Trophoblast cell (in vitro differentiated cells and primary cell): Measurements from ENCODE around the gene HOXA6.

ENCODE experiments used
- DNase-seq, 2 donors: peaks; one replicate each; pipeline ENCODE4 v3.0.0-alpha.2; 2016
- H2AFZ ChIP-seq: 2 replicates; pipeline ENCODE4 v1.6.1; 2013; ENCODE audit warnings: low read length, moderate library complexity, mild to moderate bottlenecking; ENCODE audit not compliant: insufficient read depth, poor library complexity
- H2AK5ac ChIP-seq: 2 replicates; pipeline ENCODE4 v1.6.1; 2013; ENCODE audit warnings: mild to moderate bottlenecking, low read length
- H2BK120ac ChIP-seq: 2 replicates; pipeline ENCODE4 v1.6.1; 2013; ENCODE audit warnings: low read length, mild to moderate bottlenecking, moderate library complexity; ENCODE audit not compliant: insufficient read depth, poor library complexity
- H2BK12ac ChIP-seq: 2 replicates; pipeline ENCODE4 v1.6.1; 2013; ENCODE audit warnings: mild to moderate bottlenecking, low read length, moderate library complexity
- H2BK5ac ChIP-seq: 2 replicates; pipeline ENCODE4 v1.6.1; 2013; ENCODE audit warnings: low read length, low read depth, moderate library complexity, mild to moderate bottlenecking; ENCODE audit not compliant: poor library complexity
- H3K14ac ChIP-seq: 2 replicates; pipeline ENCODE4 v1.6.1; 2013; ENCODE audit warnings: mild to moderate bottlenecking, low read length
- H3K18ac ChIP-seq: 2 replicates; pipeline ENCODE4 v1.6.1; 2013; ENCODE audit warnings: mild to moderate bottlenecking, low read length
- H3K23ac ChIP-seq: 2 replicates; pipeline ENCODE4 v1.6.1; 2013; ENCODE audit warnings: low read length
- H3K27ac ChIP-seq: 2 replicates; pipeline ENCODE4 v1.5.1; 2013; ENCODE audit warnings: low read depth, mild to moderate bottlenecking, inconsistent platforms, low read length, moderate library complexity
- H3K27me3 ChIP-seq: 2 replicates; pipeline ENCODE4 v1.6.1; 2013; ENCODE audit warnings: inconsistent platforms, mild to moderate bottlenecking, low read length, moderate library complexity; ENCODE audit not compliant: insufficient read depth
- H3K36me3 ChIP-seq, 2 experiments: 1 replicate in 1 of 2; 2 replicates in 1 of 2; pipeline ENCODE4 v1.6.1; 2013; ENCODE audit warnings: low read length in 2 of 2, mild to moderate bottlenecking in 2 of 2, moderate library complexity in 1 of 2; ENCODE audit not compliant: insufficient read depth in 2 of 2, control insufficient read depth in 1 of 2
- H3K4ac ChIP-seq: 2 replicates; pipeline ENCODE4 v1.6.1; 2013; ENCODE audit warnings: low read depth, mild to moderate bottlenecking, low read length, moderate library complexity
- H3K4me1 ChIP-seq, 2 experiments: 1 replicate in 1 of 2; 2 replicates in 1 of 2; pipeline ENCODE4 v1.6.1; 2013; ENCODE audit warnings: low read length in 2 of 2, mild to moderate bottlenecking in 2 of 2, moderate library complexity in 1 of 2; ENCODE audit not compliant: insufficient read depth in 2 of 2, control insufficient read depth in 1 of 2
- H3K4me2 ChIP-seq: 2 replicates; pipeline ENCODE4 v1.6.1; 2013; ENCODE audit warnings: inconsistent platforms, mild to moderate bottlenecking, low read length, moderate library complexity
- H3K4me3 ChIP-seq: 2 replicates; pipeline ENCODE4 v1.5.1; 2013; ENCODE audit warnings: mild to moderate bottlenecking, low read depth, low read length, inconsistent platforms
- H3K79me1 ChIP-seq: one replicate; pipeline ENCODE4 v1.6.1; 2013; ENCODE audit warnings: low read length
- H3K79me2 ChIP-seq: 2 replicates; pipeline ENCODE4 v1.6.1; 2013; ENCODE audit warnings: low read length, mild to moderate bottlenecking; ENCODE audit not compliant: control insufficient read depth, insufficient read depth, poor library complexity
- H3K9ac ChIP-seq: 2 replicates; pipeline ENCODE4 v1.6.1; 2013; ENCODE audit warnings: mild to moderate bottlenecking, low read length
- H3K9me3 ChIP-seq: 2 replicates; pipeline ENCODE4 v1.6.1; 2013; ENCODE audit warnings: low read depth, mild to moderate bottlenecking, control low read depth, inconsistent platforms, low read length; ENCODE audit not compliant: insufficient read depth
- H4K12ac ChIP-seq: 2 replicates; pipeline ENCODE4 v1.6.1; 2013; ENCODE audit warnings: low read depth, mild to moderate bottlenecking, low read length, moderate library complexity
- H4K8ac ChIP-seq: 2 replicates; pipeline ENCODE4 v1.6.1; 2013; ENCODE audit warnings: low read depth, mild to moderate bottlenecking, low read length, moderate library complexity
- H4K91ac ChIP-seq: one replicate; pipeline ENCODE4 v1.6.1; 2013; ENCODE audit warnings: low read depth, mild to moderate bottlenecking, low read length, moderate library complexity
- WGBS: extraction: QIAGEN DNeasy Blood & Tissue Kit; methylation state at CpG from one replicate; pipeline ENCODE4 v1.1.7; 2013; ENCODE audit warnings: missing lambda C conversion rate; ENCODE audit not compliant: insufficient read length, insufficient coverage; ENCODE audit errors: extremely low coverage; 5-methylcytosine and 5-hydroxymethylcytosine counted together

Gene HOXA6

DNA sequence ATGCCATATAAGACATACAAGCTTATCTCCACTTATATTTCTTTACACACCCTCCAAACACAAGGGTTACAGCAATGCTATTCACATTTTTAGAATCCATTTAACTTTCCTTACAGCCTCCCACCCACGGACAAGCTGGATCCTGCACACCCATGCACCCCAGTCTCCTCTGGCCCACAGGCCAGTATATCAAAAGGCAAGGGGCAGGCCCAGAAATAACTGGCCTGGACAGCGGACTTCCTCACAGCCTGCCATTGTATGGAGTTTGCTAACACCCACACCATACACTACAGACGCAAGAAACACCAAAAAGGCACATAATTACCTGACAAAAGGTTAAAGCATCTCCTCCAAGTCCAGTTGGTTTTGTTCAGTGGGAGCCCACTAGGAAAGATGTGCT lies 29.0 kb downstream of the HOXA6 start:
- Histone ChIP-seq H2AFZ (no peak overlapping the region), H2BK12ac (no peak overlapping the region), H3K4me1 (no peaks in the 10 kb centered on the region), H3K23ac (no peak overlapping the region), H2AK5ac (no peak overlapping the region), H3K4me3 (no peak overlapping the region), H3K18ac (no peak overlapping the region), H3K9ac (no peak overlapping the region), H3K9me3 (peaks cover 5% of the 10 kb centered on the region), H4K12ac (no peak overlapping the region), H2BK5ac (no peak overlapping the region), H4K8ac (no peak overlapping the region), H3K27me3 (peaks cover 84% of the 10 kb centered on the region), H3K27ac (no peak overlapping the region), H3K79me2 (no peaks in the 10 kb centered on the region), H3K36me3 (no peaks in the 10 kb centered on the region), H3K14ac (no peak overlapping the region), H3K4me2 (no peak overlapping the region), H3K79me1 (no peaks in the 10 kb centered on the region), H4K91ac (no peak overlapping the region), H3K4ac (no peak overlapping the region), H2BK120ac (no peak overlapping the region)
- no peak for DNase-seq
- no CpG with 5 or more reads among the region's 3 CpGs for WGBS

DNA sequence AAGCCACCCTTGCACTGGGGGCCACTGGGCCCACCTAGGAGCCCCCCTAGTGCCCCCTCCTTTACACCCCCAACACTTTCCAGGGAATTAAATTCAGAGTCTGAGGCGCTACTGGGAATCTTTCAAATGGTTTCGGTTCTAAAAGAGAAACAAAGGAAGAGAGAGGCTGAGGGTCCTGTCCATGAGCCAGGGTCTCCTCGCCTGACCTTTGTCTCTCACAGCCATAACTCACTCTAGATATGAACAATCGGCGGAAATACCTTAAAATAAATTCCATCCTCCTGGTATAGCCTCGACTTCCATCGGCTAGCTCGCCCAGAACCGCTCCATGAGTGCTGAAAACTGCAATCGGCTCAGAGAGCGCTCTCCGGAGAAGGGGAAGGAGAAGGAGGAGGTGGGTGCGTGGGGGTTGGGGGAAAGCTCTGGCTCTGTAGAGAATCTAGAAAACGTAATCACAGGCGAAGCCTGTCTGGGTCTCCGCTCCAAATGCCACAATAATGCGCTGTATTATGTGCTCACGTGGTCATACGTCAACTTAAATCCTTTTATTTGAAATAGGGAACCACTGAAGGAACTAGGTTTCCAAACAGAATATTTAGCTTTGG lies 29.6 kb downstream of the HOXA6 start:
- Histone ChIP-seq H4K12ac (no peak overlapping the region), H3K36me3 (no peaks in the 10 kb centered on the region), H4K91ac (no peak overlapping the region), H3K9ac (no peak overlapping the region), H3K79me1 (no peaks in the 10 kb centered on the region), H3K14ac (no peak overlapping the region), H3K4ac (no peak overlapping the region), H3K4me2 (no peak overlapping the region), H3K23ac (no peak overlapping the region), H3K27me3 (peaks cover 84% of the 10 kb centered on the region), H2AFZ (no peak overlapping the region), H3K9me3 (peaks cover 5% of the 10 kb centered on the region), H3K79me2 (no peaks in the 10 kb centered on the region), H4K8ac (no peak overlapping the region), H2BK12ac (no peak overlapping the region), H3K4me1 (no peaks in the 10 kb centered on the region), H3K4me3 (no peak overlapping the region), H3K18ac (no peak overlapping the region), H2BK120ac (no peak overlapping the region), H2AK5ac (no peak overlapping the region), H3K27ac (no peak overlapping the region), H2BK5ac (no peak overlapping the region)
- no CpG with 5 or more reads among the region's 19 CpGs for WGBS
- DNase-seq, result no peak

DNA sequence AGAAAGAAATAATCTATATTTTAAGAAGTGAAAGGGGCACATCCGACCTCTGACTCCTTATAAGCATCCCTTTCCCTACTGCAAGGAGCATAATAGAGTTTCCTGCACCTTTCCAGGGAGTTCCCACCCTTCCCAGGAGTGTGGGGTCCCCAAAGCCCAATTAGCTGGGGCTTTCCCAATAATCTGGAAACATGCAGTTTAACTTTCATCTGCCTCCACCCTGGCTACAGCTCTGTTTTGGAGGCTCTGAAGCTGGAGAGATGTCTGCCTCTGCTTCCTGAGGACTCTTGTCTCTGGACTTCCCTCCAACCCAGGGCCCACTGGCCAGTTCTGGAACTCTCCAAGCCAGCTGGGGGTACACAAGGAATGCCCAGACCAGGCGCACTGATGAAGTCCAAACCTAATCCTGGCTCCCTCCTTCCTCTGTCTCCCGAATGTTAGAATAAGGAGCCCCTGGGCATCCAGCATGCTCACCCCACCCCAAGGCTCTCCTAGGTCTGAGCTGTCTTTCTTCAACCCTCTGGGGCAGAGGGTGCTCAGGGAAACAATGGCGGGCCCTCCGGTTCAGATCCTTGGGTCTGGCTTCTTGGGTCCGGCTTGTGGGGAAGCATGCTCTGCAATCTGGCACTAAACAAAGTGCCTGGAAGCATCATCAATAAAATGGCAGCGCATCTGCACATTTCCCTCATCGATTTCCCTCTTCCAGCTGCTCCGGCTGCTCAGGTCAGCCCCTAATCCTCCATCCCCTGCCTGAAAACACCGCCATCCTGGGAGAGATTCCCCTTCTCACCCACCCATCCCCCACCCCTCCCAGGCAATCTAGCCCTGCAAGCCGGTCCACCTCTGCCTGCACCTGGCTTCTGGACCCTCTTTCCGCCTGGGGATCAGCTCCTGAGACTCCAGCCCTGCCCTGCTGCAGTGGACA lies 30.4 kb downstream of the HOXA6 start:
- Histone ChIP-seq H2BK5ac (no peak overlapping the region), H2BK12ac (no peak overlapping the region), H2AFZ (no peak overlapping the region), H3K79me2 (no peaks in the 10 kb centered on the region), H3K14ac (no peak overlapping the region), H3K23ac (no peak overlapping the region), H3K9me3 (peaks cover 1% of the 10 kb centered on the region), H2AK5ac (no peak overlapping the region), H3K4me3 (no peak overlapping the region), H3K4me2 (no peak overlapping the region), H3K4me1 (no peaks in the 10 kb centered on the region), H3K4ac (no peak overlapping the region), H4K8ac (no peak overlapping the region), H3K9ac (no peak overlapping the region), H4K91ac (no peak overlapping the region), H4K12ac (no peak overlapping the region), H3K27me3 (peaks cover 79% of the 10 kb centered on the region), H3K27ac (no peak overlapping the region), H3K36me3 (no peaks in the 10 kb centered on the region), H3K79me1 (no peaks in the 10 kb centered on the region), H3K18ac (no peak overlapping the region), H2BK120ac (no peak overlapping the region)
- no peak for DNase-seq
- no CpG with 5 or more reads among the region's 12 CpGs for WGBS

DNA sequence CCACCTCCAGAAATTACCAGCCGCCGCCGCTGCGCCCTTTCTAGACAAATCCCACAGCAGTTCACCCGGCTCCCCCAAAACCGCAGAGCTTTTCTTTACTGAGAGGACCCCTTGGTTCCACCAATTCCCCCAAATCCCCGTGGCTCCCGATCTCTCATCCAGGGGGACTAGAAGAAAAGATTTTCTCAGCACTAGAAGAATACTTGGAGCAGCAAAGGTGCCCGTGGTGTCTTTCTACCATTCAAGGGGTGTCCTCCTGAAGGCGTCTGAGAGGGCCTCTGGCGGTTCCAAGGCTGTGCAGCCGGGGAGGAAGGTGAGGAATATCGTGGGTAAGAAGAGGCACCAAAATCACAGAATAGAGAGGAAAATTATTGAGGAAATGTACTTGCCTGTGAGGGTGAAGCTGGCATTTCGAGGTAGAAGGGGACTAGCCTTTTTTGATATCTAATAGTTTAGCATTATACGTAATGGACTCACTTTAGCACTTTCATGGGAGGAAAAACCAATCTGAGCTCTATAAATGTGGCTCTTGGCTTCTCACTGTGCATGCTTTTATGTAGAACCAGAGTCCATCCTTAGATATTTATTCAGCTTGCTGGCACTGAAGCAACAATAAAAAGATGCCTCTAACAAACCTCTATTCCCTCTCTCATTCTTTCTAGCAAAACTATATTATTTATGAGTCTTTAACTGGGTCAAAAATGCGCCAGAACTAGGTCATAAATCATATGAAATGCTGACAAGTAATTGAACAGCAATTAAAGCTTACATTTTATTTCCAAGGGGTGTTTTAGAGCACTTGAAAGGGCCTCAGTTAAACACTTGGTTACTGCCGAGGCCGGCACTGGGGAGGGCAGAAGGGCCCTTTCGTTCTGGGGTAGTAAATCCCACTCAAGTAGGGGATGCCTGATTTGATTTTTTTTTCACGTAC lies 31.3 kb downstream of the HOXA6 start:
- Histone ChIP-seq H3K27me3 (peaks cover 79% of the 10 kb centered on the region), H2BK12ac (no peak overlapping the region), H3K79me2 (no peaks in the 10 kb centered on the region), H3K9ac (no peak overlapping the region), H4K91ac (no peak overlapping the region), H4K8ac (no peak overlapping the region), H2BK5ac (no peak overlapping the region), H3K36me3 (no peaks in the 10 kb centered on the region), H3K9me3 (peaks cover under 1% of the 10 kb centered on the region), H2BK120ac (no peak overlapping the region), H3K79me1 (no peaks in the 10 kb centered on the region), H3K14ac (no peak overlapping the region), H3K4me3 (no peak overlapping the region), H4K12ac (no peak overlapping the region), H3K4me2 (no peak overlapping the region), H3K4ac (no peak overlapping the region), H3K27ac (no peak overlapping the region), H3K23ac (no peak overlapping the region), H2AFZ (no peak overlapping the region), H2AK5ac (no peak overlapping the region), H3K18ac (no peak overlapping the region), H3K4me1 (no peaks in the 10 kb centered on the region)
- WGBS, result no CpG with 5 or more reads among the region's 20 CpGs
- no peak for DNase-seq
